ENCODE measurements around the gene CREM.
"Not testable (repeated sequence)": the region's sequence is repeated elsewhere in the genome, so short reads cannot be mapped to it uniquely, and the experiment has no call there.

Gene CREM

GRCh38 chr10:35126530-35127288 lies at the start of gene CREM:
CREM (plus strand) TSS chr10:35126846; CDS start chr10:35137836, 10,990 bp downstream.
- intact Hi-C loops (cut with DNase I) = loop anchor here (2.0 to 5.0 kb wide), 2 partner anchors 36 to 71 kb away; partner anchors contain the start of gene CUL2
- DNase-seq = peak; percentile 94 to 100 (median 97)

GRCh38 chr10:35079265-35079664 lies 47.4 kb upstream of the CREM start:
- no peak for DNase-seq
- intact Hi-C loops (cut with DNase I) = no loop called here

- intact Hi-C loops (cut with DNase I) = no loop called here
- DNase-seq = peak in 7 of 42 donors; percentile 7 to 49 (median 20)
These were observed 46.9 kb upstream of the CREM start for GRCh38 chr10:35079763-35080162.

- intact Hi-C loops (cut with DNase I); DNase-seq: not testable (repeated sequence)
These were observed 46.4 kb upstream of the CREM start for GRCh38 chr10:35080261-35080660.

GRCh38 chr10:35083242-35083641 lies 43.4 kb upstream of the CREM start:
- intact Hi-C loops (cut with DNase I) = no loop called here
- DNase-seq = no peak

- intact Hi-C loops (cut with DNase I) = loop anchor here (2.0 kb wide), 1 partner anchor 37 kb away; the partner anchor contains the start of gene CREM
- DNase-seq = peak in 3 of 42 donors; percentile 8 to 16 (median 14)
These were observed 37.0 kb upstream of the CREM start for GRCh38 chr10:35089611-35090161.

GRCh38 chr10:35090162-35090954 lies 36.3 kb upstream of the CREM start, which contains the start of gene CUL2:
CUL2 (minus strand) TSS chr10:35090341; CDS start chr10:35071317, 19,024 bp downstream.
- peak; percentile 82 to 98 (median 94) for DNase-seq
- intact Hi-C loops (cut with DNase I) = loop anchor here (2.0 kb wide), 1 partner anchor 36 kb away; the partner anchor contains the start of gene CREM

GRCh38 chr10:35091994-35092790 lies 34.5 kb upstream of the CREM start:
- intact Hi-C loops (cut with DNase I) = loop anchor here (2.0 kb wide), 1 partner anchor 35 kb away; the partner anchor contains the start of gene CREM
- DNase-seq = no peak

GRCh38 chr10:35092851-35093250 lies 33.8 kb upstream of the CREM start:
- no peak for DNase-seq
- intact Hi-C loops (cut with DNase I) = no loop called here

GRCh38 chr10:35096312-35096711 lies 30.3 kb upstream of the CREM start:
- no peak for DNase-seq
- intact Hi-C loops (cut with DNase I) = no loop called here

- intact Hi-C loops (cut with DNase I) = no loop called here
- no peak for DNase-seq
These were observed 29.1 kb upstream of the CREM start for GRCh38 chr10:35097510-35097909.

- DNase-seq = no peak
- intact Hi-C loops (cut with DNase I) = no loop called here
These were observed 22.8 kb upstream of the CREM start for GRCh38 chr10:35103882-35104281.

- no peak for DNase-seq
- intact Hi-C loops (cut with DNase I) = no loop called here
These were observed 14.1 kb upstream of the CREM start for GRCh38 chr10:35112571-35112970.

- no peak for DNase-seq
- intact Hi-C loops (cut with DNase I) = loop anchor here (2.0 kb wide), 1 partner anchor 99 kb away; no protein-coding TSS in a partner anchor
These were observed 7.3 kb upstream of the CREM start for GRCh38 chr10:35119378-35119777.

GRCh38 chr10:35124540-35124939 lies 2.1 kb upstream of the CREM start:
- no peak for DNase-seq
- intact Hi-C loops (cut with DNase I) = no loop called here

- intact Hi-C loops (cut with DNase I) = loop anchor here (2.0 to 5.0 kb wide), 2 partner anchors 35 to 71 kb away; partner anchors contain the start of gene CUL2
- DNase-seq = peak in 1 of 42 donors; percentile 5
These were observed 550 bp upstream of the CREM start for GRCh38 chr10:35126062-35126529.

GRCh38 chr10:35127289-35127891 lies 744 bp downstream of the CREM start:
- intact Hi-C loops (cut with DNase I) = loop anchor here (2.0 to 5.0 kb wide), 2 partner anchors 37 to 70 kb away; partner anchors contain the start of gene CUL2
- peak in 39 of 42 donors; percentile 8 to 78 (median 51) for DNase-seq

- intact Hi-C loops (cut with DNase I) = loop anchor here (5.0 kb wide), 1 partner anchor 68 kb away; no protein-coding TSS in a partner anchor
- DNase-seq = no peak
These were observed 2.6 kb downstream of the CREM start for GRCh38 chr10:35129185-35129674.
